IPS-15b (cell line): ENCODE data around the gene TOPBP1.

Source experiments
- H3K27me3 ChIP-seq: one replicate; pipeline ENCODE4 v1.6.1; 2013; ENCODE audit warnings: low read length; ENCODE audit not compliant: control insufficient read depth, insufficient read depth
- H3K36me3 ChIP-seq: one replicate; pipeline ENCODE4 v1.6.1; 2013; ENCODE audit warnings: low read length; ENCODE audit not compliant: control insufficient read depth, insufficient read depth
- H3K4me1 ChIP-seq: one replicate; pipeline ENCODE4 v1.6.1; 2013; ENCODE audit warnings: mild to moderate bottlenecking, low read length; ENCODE audit not compliant: control insufficient read depth, insufficient read depth
- H3K4me3 ChIP-seq: one replicate; pipeline ENCODE4 v1.5.1; 2013; ENCODE audit warnings: low read depth, low read length
- H3K9ac ChIP-seq: one replicate; pipeline ENCODE4 v1.6.1; 2013; ENCODE audit warnings: low read depth, mild to moderate bottlenecking, low read length
- H3K9me3 ChIP-seq: one replicate; pipeline ENCODE4 v1.6.1; 2013; ENCODE audit warnings: mild to moderate bottlenecking, low read length; ENCODE audit not compliant: control insufficient read depth, insufficient read depth

The TOPBP1 gene

DNA sequence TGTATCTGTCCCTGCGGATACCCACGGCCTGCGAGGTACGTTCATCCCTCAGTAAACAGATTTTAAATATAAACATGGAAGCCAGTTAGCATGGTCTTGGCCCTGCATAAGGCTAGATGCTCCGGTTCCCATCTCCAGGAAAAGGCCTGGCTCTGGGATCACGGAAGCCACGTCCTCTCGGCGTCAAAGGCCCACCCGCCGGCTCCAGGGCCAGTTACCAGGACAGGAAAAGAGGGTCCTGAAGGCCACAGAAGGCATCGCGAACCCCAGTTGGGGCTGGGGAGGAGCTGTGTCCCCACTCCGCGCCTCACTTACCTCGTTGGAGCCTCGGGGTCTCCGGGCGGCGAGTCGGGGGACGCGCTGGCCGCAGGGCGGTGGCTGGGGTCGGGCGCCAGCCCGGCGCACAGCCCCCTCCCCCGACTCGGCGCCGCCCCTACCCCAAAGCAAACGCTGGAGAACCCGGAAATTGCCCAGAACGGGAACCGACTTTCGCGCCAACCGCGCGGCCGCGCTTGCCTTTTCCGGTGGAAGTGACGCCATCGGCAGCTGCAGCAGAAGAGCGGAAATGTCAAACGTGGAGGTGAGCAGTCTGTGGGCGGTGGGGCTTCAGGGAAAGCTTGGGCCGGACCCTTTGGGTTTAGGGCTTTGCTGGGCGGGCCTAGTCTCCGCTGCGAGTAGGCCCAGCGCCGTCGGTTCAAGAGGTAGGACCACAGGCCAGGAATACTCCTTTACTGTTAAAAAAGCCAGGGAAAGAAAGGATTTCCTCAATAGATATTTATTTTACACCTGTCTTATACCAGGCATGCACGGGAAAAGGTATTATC is at the start of gene TOPBP1:
TOPBP1 (minus strand) TSS at position 488 of the 824 bp plus-strand sequence. CDS start 814 bp downstream, outside the sequence.
- H3K36me3 ChIP-seq = no peaks in the 10 kb centered on the region
- H3K9me3 ChIP-seq = no peaks in the 10 kb centered on the region
- H3K4me1 ChIP-seq = peaks cover 8% of the 10 kb centered on the region
- H3K9ac ChIP-seq = peak within 1 kb of the TSS; percentile 88
- H3K4me3 ChIP-seq = peak within 1 kb of the TSS; percentile 90
- no peaks in the 10 kb centered on the region for H3K27me3 ChIP-seq

- Histone ChIP-seq H3K9ac (no peak overlapping the region), H3K4me3 (no peak overlapping the region), H3K27me3 (no peaks in the 10 kb centered on the region), H3K36me3 (no peaks in the 10 kb centered on the region), H3K9me3 (no peaks in the 10 kb centered on the region), H3K4me1 (no peaks in the 10 kb centered on the region)
Observed at GRCh38 chr3:133711013-133711412, 49.3 kb upstream of the TOPBP1 start.

- Histone ChIP-seq H3K9ac (no peak overlapping the region), H3K9me3 (no peaks in the 10 kb centered on the region), H3K36me3 (no peaks in the 10 kb centered on the region), H3K4me3 (no peak overlapping the region), H3K4me1 (no peaks in the 10 kb centered on the region), H3K27me3 (no peaks in the 10 kb centered on the region)
Observed at GRCh38 chr3:133709139-133709750, 47.5 kb upstream of the TOPBP1 start.

GRCh38 chr3:133706033-133706432 is 44.3 kb upstream of the TOPBP1 start:
- no peaks in the 10 kb centered on the region for H3K9me3 ChIP-seq
- H3K9ac ChIP-seq = no peak overlapping the region
- no peaks in the 10 kb centered on the region for H3K4me1 ChIP-seq
- H3K4me3 ChIP-seq = no peak overlapping the region
- H3K36me3 ChIP-seq = no peaks in the 10 kb centered on the region
- H3K27me3 ChIP-seq = no peaks in the 10 kb centered on the region

DNA sequence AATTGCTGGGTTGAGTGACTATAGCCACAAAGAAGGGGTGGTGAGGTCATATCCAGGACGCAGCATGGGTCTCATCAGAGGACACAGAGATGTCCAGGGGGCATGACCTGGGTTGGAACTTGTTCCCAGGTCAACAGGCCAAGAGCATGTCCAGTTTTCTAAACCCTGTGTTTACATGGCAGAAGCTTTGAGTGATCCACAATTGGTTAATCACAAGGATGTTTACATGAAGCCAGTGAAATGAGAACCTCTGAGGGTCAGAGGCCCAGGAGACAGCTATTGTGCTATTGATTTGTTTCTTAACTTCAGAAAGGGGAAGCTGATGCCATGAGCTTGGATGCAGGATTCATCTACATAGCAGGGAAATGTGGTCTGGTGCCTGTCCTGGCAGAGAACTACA is 42.2 kb upstream of the TOPBP1 start:
- no peak overlapping the region for H3K4me3 ChIP-seq
- H3K4me1 ChIP-seq = no peaks in the 10 kb centered on the region
- H3K9ac ChIP-seq = no peak overlapping the region
- no peaks in the 10 kb centered on the region for H3K27me3 ChIP-seq
- H3K9me3 ChIP-seq = no peaks in the 10 kb centered on the region
- no peaks in the 10 kb centered on the region for H3K36me3 ChIP-seq

DNA sequence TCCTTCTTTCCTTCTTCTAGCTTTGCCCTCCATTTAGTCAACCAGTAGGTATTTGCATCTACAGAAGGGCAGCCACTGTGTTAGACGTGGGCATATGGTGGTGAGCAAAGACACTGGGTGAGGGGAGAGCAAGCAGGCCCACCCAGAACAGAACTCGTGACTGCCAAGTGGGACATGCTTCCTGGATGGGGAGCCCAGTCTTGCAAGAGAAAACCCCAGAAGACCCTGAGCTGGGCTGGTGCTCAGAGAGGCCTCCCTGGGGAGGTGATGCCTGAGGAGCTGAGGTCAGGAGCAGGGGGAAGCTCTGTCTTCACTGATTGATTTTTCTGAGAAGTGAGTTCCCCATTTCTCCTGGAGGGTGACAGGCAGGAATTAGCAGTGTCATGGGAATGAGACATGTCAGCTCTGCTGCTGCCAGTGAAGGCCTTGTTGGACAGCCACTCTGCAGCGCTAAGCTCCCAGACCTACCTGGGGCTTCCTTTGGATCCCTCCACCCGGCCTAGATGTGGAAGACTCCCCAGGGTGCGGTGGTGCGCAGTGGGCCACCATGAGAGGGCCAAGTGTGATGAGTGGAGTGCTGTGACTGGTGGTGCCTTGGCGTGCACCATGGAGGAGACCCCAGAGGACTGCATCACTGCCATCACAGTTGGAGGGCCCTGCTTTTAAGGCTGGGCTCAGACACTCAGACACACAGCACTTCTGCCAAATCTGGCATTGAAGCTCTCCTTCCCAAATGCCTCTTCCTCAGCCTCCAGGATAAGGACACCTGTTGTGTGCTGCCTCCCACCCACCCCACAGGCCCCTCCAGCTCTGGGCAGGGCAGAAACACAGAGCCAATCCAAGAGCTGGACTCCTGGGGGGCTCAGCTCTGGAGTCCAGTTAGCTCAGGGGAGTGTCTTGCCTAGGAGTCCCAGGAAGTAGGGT is 40.0 kb upstream of the TOPBP1 start:
- Histone ChIP-seq H3K9me3 (no peaks in the 10 kb centered on the region), H3K9ac (no peak overlapping the region), H3K4me3 (no peak overlapping the region), H3K36me3 (no peaks in the 10 kb centered on the region), H3K27me3 (no peaks in the 10 kb centered on the region), H3K4me1 (no peaks in the 10 kb centered on the region)

GRCh38 chr3:133700351-133700750 is 38.6 kb upstream of the TOPBP1 start:
- no peaks in the 10 kb centered on the region for H3K9me3 ChIP-seq
- no peaks in the 10 kb centered on the region for H3K36me3 ChIP-seq
- no peak overlapping the region for H3K9ac ChIP-seq
- no peak overlapping the region for H3K4me3 ChIP-seq
- H3K4me1 ChIP-seq = no peaks in the 10 kb centered on the region
- no peaks in the 10 kb centered on the region for H3K27me3 ChIP-seq

GRCh38 chr3:133699903-133700302 is 38.2 kb upstream of the TOPBP1 start:
- Histone ChIP-seq H3K4me1 (no peaks in the 10 kb centered on the region), H3K9ac (no peak overlapping the region), H3K9me3 (no peaks in the 10 kb centered on the region), H3K36me3 (no peaks in the 10 kb centered on the region), H3K27me3 (no peaks in the 10 kb centered on the region), H3K4me3 (no peak overlapping the region)

DNA sequence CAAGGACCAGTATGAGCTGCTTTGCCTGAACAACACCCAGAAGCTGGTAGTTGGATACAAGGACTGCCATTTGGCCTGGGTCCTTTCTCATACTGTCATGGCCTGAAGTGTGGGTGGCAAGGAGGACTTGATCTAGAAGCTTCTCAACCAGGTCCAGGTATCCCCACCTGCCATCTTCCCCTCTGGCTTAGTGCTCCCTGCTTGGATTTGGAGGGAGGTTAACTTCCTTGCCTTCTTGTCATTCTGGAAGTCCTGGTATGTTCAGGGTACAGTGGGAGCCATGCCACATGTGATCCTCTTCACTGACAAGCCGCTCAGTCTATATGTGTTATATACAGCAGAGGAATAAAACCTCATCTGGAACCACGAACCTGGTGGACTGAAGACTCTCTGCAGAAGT is 37.7 kb upstream of the TOPBP1 start:
- H3K9me3 ChIP-seq = no peaks in the 10 kb centered on the region
- no peaks in the 10 kb centered on the region for H3K27me3 ChIP-seq
- no peaks in the 10 kb centered on the region for H3K4me1 ChIP-seq
- H3K36me3 ChIP-seq = no peaks in the 10 kb centered on the region
- no peak overlapping the region for H3K4me3 ChIP-seq
- H3K9ac ChIP-seq = no peak overlapping the region

DNA sequence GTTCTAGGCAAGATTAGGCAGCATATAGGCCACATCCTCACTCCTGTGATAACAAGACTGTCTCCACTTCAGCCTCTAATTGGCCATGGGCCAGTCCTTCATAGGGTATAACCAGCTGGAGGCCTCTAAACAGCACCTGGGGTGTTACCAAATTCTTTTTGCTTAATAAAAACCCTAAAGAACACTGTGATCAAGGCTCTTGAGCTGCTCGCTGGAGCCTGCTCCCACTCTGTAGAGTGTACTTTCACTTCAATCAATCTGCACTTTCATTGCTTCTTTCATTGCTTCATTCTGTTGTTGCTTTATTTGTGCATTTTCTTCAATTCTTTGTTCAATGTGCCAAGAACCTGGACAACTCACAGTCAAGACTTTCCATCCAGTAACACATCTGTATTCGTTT is 36.2 kb upstream of the TOPBP1 start:
- H3K4me3 ChIP-seq = no peak overlapping the region
- H3K4me1 ChIP-seq = no peaks in the 10 kb centered on the region

DNA sequence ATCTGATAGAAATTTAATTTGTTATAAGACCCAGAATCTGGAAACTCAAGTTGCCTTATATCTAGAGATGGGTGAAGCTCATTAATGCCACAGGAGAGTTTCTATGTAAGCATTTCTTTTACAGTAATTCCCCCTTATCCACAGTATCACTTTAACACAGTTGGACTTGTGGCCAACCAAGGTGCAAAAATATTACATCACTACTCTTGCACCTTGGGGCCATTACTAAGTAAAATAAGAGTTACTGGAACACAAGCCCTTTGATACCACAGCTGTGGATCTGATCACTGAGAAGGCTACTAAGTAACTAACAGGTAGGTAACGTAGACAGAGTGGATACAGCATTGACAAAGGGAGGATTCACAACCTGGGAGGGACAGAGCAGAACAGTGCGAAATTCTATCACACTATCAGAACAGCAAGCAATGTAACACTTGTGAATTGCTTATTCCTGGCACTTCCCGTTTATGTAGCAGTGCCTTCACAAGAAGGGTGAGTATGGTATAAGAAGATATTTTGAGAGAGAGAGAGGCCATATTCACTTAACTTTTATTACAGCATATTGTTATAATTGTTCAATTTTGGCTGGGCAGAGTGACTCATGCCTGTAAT is 33.9 kb upstream of the TOPBP1 start:
- Histone ChIP-seq H3K9me3 (no peaks in the 10 kb centered on the region), H3K4me3 (no peak overlapping the region), H3K27me3 (no peaks in the 10 kb centered on the region), H3K36me3 (no peaks in the 10 kb centered on the region), H3K4me1 (no peaks in the 10 kb centered on the region), H3K9ac (no peak overlapping the region)

More for the DNA sequence above, 36.2 kb upstream of the TOPBP1 start:
- no peak overlapping the region for H3K9ac ChIP-seq
- no peaks in the 10 kb centered on the region for H3K36me3 ChIP-seq
- no peaks in the 10 kb centered on the region for H3K27me3 ChIP-seq
- H3K9me3 ChIP-seq = no peaks in the 10 kb centered on the region
